Endothelial cell of umbilical vein (primary cell): ENCODE results near the gene VSIR. TPM values are rescaled to one million over a fixed set of nuclear protein-coding genes. Genes with fewer than 3 reads are reported as not detected.

Source experiments
- BruUV-seq: library from RNA; stranded (reverse); fragments of 400-500 nt; replicated peaks from 2 replicates; lab custom pipeline; 2021; lab: Mats Ljungman, UMichigan
- CTCF ChIA-PET: fragments of 300-600, 350-600 bp; sonication (Branson Sonifier 250); formaldehyde crosslinking; loops from one replicate; lab custom pipeline; 2021; ENCODE audit warnings: antibody characterized with exemption, inconsistent platforms; lab: Charles Lee
- POLR2A ChIA-PET: fragments of 300-600, 350-600 bp; sonication (Branson Sonifier 250); formaldehyde crosslinking; loops from one replicate; lab custom pipeline; 2021; ENCODE audit warnings: antibody characterized with exemption, inconsistent platforms; lab: Charles Lee
- DNase-seq: peaks from one replicate; pipeline ENCODE4 v3.0.0-alpha.2; 2011; ENCODE audit warnings: low read depth, low spot score
- FAIRE-seq: peaks from 2 replicates; lab custom pipeline; 2011; peaks lifted over from hg19 to GRCh38; lab: Jason Lieb, UNC
- H2AFZ ChIP-seq: 2 replicates; pipeline ENCODE4 v1.6.0; 2012; ENCODE audit warnings: low read depth, low read length, control low read depth, inconsistent platforms
- H3K27ac ChIP-seq: 2 replicates; pipeline ENCODE4 v1.5.1; 2011; ENCODE audit warnings: low read depth, mild to moderate bottlenecking, control low read depth, low read length, moderate library complexity; ENCODE audit not compliant: insufficient read depth
- H3K27me3 ChIP-seq, 2 experiments: 2 replicates each; pipeline versions ENCODE4 v1.6.0 to v1.6.1; 2011; ENCODE audit warnings: low read length in 2 of 2, mixed read lengths in 1 of 2; ENCODE audit not compliant: control insufficient read depth in 2 of 2, insufficient read depth in 2 of 2
- H3K36me3 ChIP-seq, 2 experiments: 2 replicates in 1 of 2; 3 replicates in 1 of 2; pipeline ENCODE4 v1.5.1; 2011; ENCODE audit warnings: low read length in 2 of 2, mild to moderate bottlenecking in 1 of 2, moderate library complexity in 1 of 2; ENCODE audit not compliant: control insufficient read depth in 2 of 2, insufficient read depth in 2 of 2; ENCODE audit errors: extremely low read depth in 1 of 2
- H3K4me1 ChIP-seq: 3 replicates; pipeline ENCODE4 v1.5.1; 2011; ENCODE audit warnings: mild to moderate bottlenecking, low read length; ENCODE audit not compliant: control insufficient read depth, insufficient read depth; ENCODE audit errors: extremely low read depth
- H3K4me2 ChIP-seq: 2 replicates; pipeline ENCODE4 v1.6.1; 2011; ENCODE audit warnings: low read length, control low read depth, mixed read lengths; ENCODE audit not compliant: insufficient read depth
- H3K4me3 ChIP-seq, 3 experiments: fragments of 200-600 bp in 1 of 3; sonication (generic), shearing (Covaris generic) in 1 of 3; replicated peaks in 1 of 3; 2 replicates each; pipeline ENCODE4 v1.5.1; 2011 to 2016; ENCODE audit warnings: control low read depth in 3 of 3, low read length in 3 of 3, mild to moderate bottlenecking in 2 of 3, inconsistent platforms in 1 of 3, low read depth in 1 of 3, moderate library complexity in 1 of 3; ENCODE audit not compliant: insufficient read depth in 1 of 3
- H3K79me2 ChIP-seq: 2 replicates; pipeline ENCODE4 v1.6.0; 2012; ENCODE audit warnings: low read length, inconsistent platforms; ENCODE audit not compliant: control insufficient read depth, insufficient read depth
- H3K9ac ChIP-seq: replicated peaks from 2 replicates; pipeline ENCODE3; 2011; ENCODE audit warnings: low read length, control low read depth; ENCODE audit not compliant: insufficient read depth; ENCODE audit errors: extremely low read depth
- H3K9me1 ChIP-seq: replicated peaks from 3 replicates; pipeline ENCODE4 v1.6.0; 2011; ENCODE audit warnings: mild to moderate bottlenecking, low read length; ENCODE audit not compliant: control insufficient read depth, insufficient read depth; ENCODE audit errors: extremely low read depth
- H3K9me3 ChIP-seq: replicated peaks from 2 replicates; pipeline ENCODE4 v1.5.1; 2012; ENCODE audit warnings: low read length, inconsistent platforms; ENCODE audit not compliant: control insufficient read depth, insufficient read depth
- H4K20me1 ChIP-seq: replicated peaks from 2 replicates; pipeline ENCODE3; 2011; ENCODE audit warnings: mild to moderate bottlenecking, low read length; ENCODE audit not compliant: control insufficient read depth, insufficient read depth; ENCODE audit errors: extremely low read depth
- CTCF ChIP-seq, 2 donors: IDR thresholded peaks; 1 replicate in 1 of 2; 2 replicates in 1 of 2; pipeline ENCODE4 v1.5.1; 2011; ENCODE audit warnings: low read length in 2 of 2, mild to moderate bottlenecking in 2 of 2, moderate library complexity in 2 of 2, control low read depth in 1 of 2, inconsistent platforms in 1 of 2, low read depth in 1 of 2; ENCODE audit not compliant: insufficient read depth in 1 of 2; ENCODE audit errors: extremely low read depth in 1 of 2
- EZH2 ChIP-seq: IDR thresholded peaks from 2 replicates; pipeline ENCODE4 v1.6.1; 2012; ENCODE audit warnings: borderline replicate concordance, low read depth, mild to moderate bottlenecking, moderate library complexity, low read length, inconsistent platforms; ENCODE audit not compliant: severe bottlenecking
- FOS ChIP-seq: IDR thresholded peaks from 2 replicates; pipeline ENCODE4 v1.6.1; 2011; ENCODE audit warnings: mild to moderate bottlenecking, low read length, moderate library complexity, borderline replicate concordance; ENCODE audit not compliant: insufficient read depth
- GATA2 ChIP-seq: IDR thresholded peaks from 2 replicates; pipeline ENCODE4 v1.7.0; 2011; ENCODE audit warnings: low read depth, mild to moderate bottlenecking, moderate library complexity, mixed read lengths, low read length; ENCODE audit not compliant: insufficient read length, insufficient read depth
- JUN ChIP-seq: IDR thresholded peaks from 2 replicates; pipeline ENCODE4 v1.6.1; 2011; ENCODE audit warnings: borderline replicate concordance, low read depth; ENCODE audit not compliant: insufficient read length, insufficient read depth
- MAX ChIP-seq: IDR thresholded peaks from 2 replicates; pipeline ENCODE4 v1.6.1; 2011; ENCODE audit not compliant: insufficient read depth, insufficient read length
- MYC ChIP-seq: IDR thresholded peaks from one replicate; pipeline ENCODE4 v1.6.1; 2011; ENCODE audit warnings: mild to moderate bottlenecking, low read depth, low read length
- POLR2A ChIP-seq: IDR thresholded peaks from 2 replicates; pipeline ENCODE4 v1.6.1; 2012; ENCODE audit warnings: low read depth, mild to moderate bottlenecking, control low read depth, low read length
- POLR2AphosphoS5 ChIP-seq: IDR thresholded peaks from 2 replicates; pipeline ENCODE4 v1.6.1; 2012; ENCODE audit warnings: low read depth, mild to moderate bottlenecking, control low read depth, low read length, moderate library complexity; ENCODE audit not compliant: insufficient read depth
- dilution Hi-C: fragments of 300-500 bp; cut with MboI; formaldehyde crosslinking; loops from one replicate; pipeline ENCODE4 v1.15.0; 2019; ENCODE audit warnings: low sequenced_read_pairs; ENCODE audit not compliant: extremely low pct_ligation_motif_present
- intact Hi-C: fragments of 100-400 bp; cut with micrococcal nuclease; formaldehyde crosslinking; loops from one replicate; pipeline ENCODE4 v1.10.0; 2022
- polyA plus RNA-seq, 4 experiments: library from polyadenylated mRNA; depleted of rRNA in 3 of 4; stranded (reverse) in 3 of 4; unstranded in 1 of 4; fragments of >200 nt; gene quantifications; 2 replicates each; pipeline versions ENCODE4 v1.2.1 to v1.2.3, GENCODE V29; 2011 to 2012; ENCODE audit warnings: missing spikeins in 1 of 4
- total RNA-seq: library from RNA; stranded (reverse); gene quantifications from 2 replicates; pipeline ENCODE4 v1.2.3, GENCODE V29; 2021

The VSIR gene
- total and polyA plus RNA-seq, 2 donors (not counting 3 experiments of a cell fraction or from before 2014, with no cell fraction given) = 4.9 to 6.3 TPM

- H3K36me3 ChIP-seq = no peaks in the 10 kb centered on the region
- H3K9me1 ChIP-seq = no peaks in the 10 kb centered on the region
- dilution Hi-C loops = no loop called here
- H2AFZ ChIP-seq = no peak overlapping the region
- ChIA-PET CTCF (no interaction called here), POLR2A (interaction anchor here (0.6 kb wide), 1 partner anchor 911 kb away, joined by 4 read pairs; no protein-coding TSS in a partner anchor)
- no peak for DNase-seq
- no peaks in the 10 kb centered on the region for H3K9me3 ChIP-seq
- H3K27me3 ChIP-seq = no peaks in the 10 kb centered on the region
- H3K27ac ChIP-seq = no peak overlapping the region
- TF ChIP-seq MYC (no peak), CTCF (IDR thresholded peaks at IDR 0.05; ENCODE audit: extremely low read depth in 1 of 2, insufficient read depth in 1 of 2, low read depth in 1 of 2, low read length in 2 of 2) (no peak), GATA2 (no peak), MAX (no peak), EZH2 (no peak), FOS (no peak), POLR2AphosphoS5 (no peak), JUN (no peak), POLR2A (no peak)
- intact Hi-C loops = no loop called here
- H3K9ac ChIP-seq = no peak overlapping the region
- H4K20me1 ChIP-seq = no peaks in the 10 kb centered on the region
- no peak overlapping the region for H3K4me2 ChIP-seq
- no peaks in the 10 kb centered on the region for H3K4me1 ChIP-seq
- no peak overlapping the region for H3K4me3 ChIP-seq
- no TSS peak for BruUV-seq
- no peak for FAIRE-seq
- H3K79me2 ChIP-seq = no peaks in the 10 kb centered on the region
Observed at GRCh38 chr10:71779641-71780040, 6.3 kb upstream of the VSIR start.
